SK-N-MC (cell line): Measurements from ENCODE around the gene S100A2.

Source experiments
- EZH2 ChIP-seq: fragments of 200-600 bp; sonication (generic); IDR thresholded peaks from one replicate; pipeline ENCODE4 v1.6.1; 2017; ENCODE audit warnings: antibody characterized with exemption
- FOXP2 ChIP-seq: optimal IDR thresholded peaks from 2 replicates; pipeline ENCODE3; 2011; ENCODE audit warnings: mild to moderate bottlenecking, moderate library complexity; ENCODE audit not compliant: insufficient read depth; ENCODE audit errors: extremely low read length, control extremely low read depth
- POLR2AphosphoS5 ChIP-seq: IDR thresholded peaks from 2 replicates; pipeline ENCODE4 v1.6.1; 2012; ENCODE audit warnings: mild to moderate bottlenecking, low read depth, low read length, borderline replicate concordance

- TF ChIP-seq POLR2AphosphoS5: no peak
- TF ChIP-seq EZH2: no peak
- TF ChIP-seq FOXP2: no peak
Measured at GRCh38 chr1:153533689-153534201, 31.9 kb downstream of the S100A2 start.
